ENCODE results near the gene SCAMP4. TPM values are rescaled to one million over a fixed set of nuclear protein-coding genes. Genes with fewer than 3 reads are reported as not detected.

Gene SCAMP4
- total RNA-seq, 1 donor, result 70.6 TPM

- Histone ChIP-seq H4K20me1 (ENCODE audit: insufficient read depth, low read length) (peaks cover 42% of the 10 kb centered on the region), H3K27ac (ENCODE audit: low read depth, low read length) (no peak overlapping the region), H3K4me3 (ENCODE audit: insufficient read depth, low read length) (no peak overlapping the region), H3K9me3 (ENCODE audit: low read depth, low read length) (no peaks in the 10 kb centered on the region), H3K4me1 (ENCODE audit: insufficient read depth, low read length) (peaks cover 13% of the 10 kb centered on the region), H3K27me3 (ENCODE audit: insufficient read depth, low read length) (no peaks in the 10 kb centered on the region), H3K79me2 (ENCODE audit: insufficient read depth, low read length) (peaks cover 94% of the 10 kb centered on the region), H3K36me3 (ENCODE audit: insufficient read depth, low read length) (peaks cover 13% of the 10 kb centered on the region), H2AFZ (ENCODE audit: low read length) (no peak overlapping the region), H3K4me2 (ENCODE audit: insufficient read depth, low read length) (no peak overlapping the region)
- peak; percentile 77 for DNase-seq (ENCODE audit: insufficient read length, low spot score, missing footprints)
- no peak for TF ChIP-seq CTCF (IDR thresholded peaks at IDR 0.05; ENCODE audit: extremely low read depth, low read depth, low read length)
These were observed 5.0 kb downstream of the SCAMP4 start for GRCh38 chr19:1910177-1910576.

- Histone ChIP-seq H4K20me1 (ENCODE audit: insufficient read depth, low read length) (peaks cover 42% of the 10 kb centered on the region), H2AFZ (ENCODE audit: low read length) (no peak overlapping the region), H3K9me3 (ENCODE audit: low read depth, low read length) (no peaks in the 10 kb centered on the region), H3K79me2 (ENCODE audit: insufficient read depth, low read length) (peaks cover 91% of the 10 kb centered on the region), H3K4me3 (ENCODE audit: insufficient read depth, low read length) (no peak overlapping the region), H3K4me2 (ENCODE audit: insufficient read depth, low read length) (no peak overlapping the region), H3K27ac (ENCODE audit: low read depth, low read length) (no peak overlapping the region), H3K36me3 (ENCODE audit: insufficient read depth, low read length) (peaks cover 13% of the 10 kb centered on the region), H3K27me3 (ENCODE audit: insufficient read depth, low read length) (no peaks in the 10 kb centered on the region), H3K4me1 (ENCODE audit: insufficient read depth, low read length) (peaks cover 8% of the 10 kb centered on the region)
- no peak for DNase-seq (ENCODE audit: insufficient read length, low spot score, missing footprints)
- TF ChIP-seq CTCF (IDR thresholded peaks at IDR 0.05; ENCODE audit: extremely low read depth, low read depth, low read length), result no peak
These were observed 5.9 kb downstream of the SCAMP4 start for GRCh38 chr19:1911098-1911497.

- peaks cover 13% of the 10 kb centered on the region for H3K36me3 ChIP-seq (ENCODE audit: insufficient read depth, low read length)
- no peak overlapping the region for H3K4me3 ChIP-seq (ENCODE audit: insufficient read depth, low read length)
- no peaks in the 10 kb centered on the region for H3K27me3 ChIP-seq (ENCODE audit: insufficient read depth, low read length)
- H3K4me2 ChIP-seq (ENCODE audit: insufficient read depth, low read length), result no peak overlapping the region
- TF ChIP-seq CTCF (IDR thresholded peaks at IDR 0.05; ENCODE audit: extremely low read depth, low read depth, low read length), result no peak
- no peaks in the 10 kb centered on the region for H3K9me3 ChIP-seq (ENCODE audit: low read depth, low read length)
- no peak overlapping the region for H3K27ac ChIP-seq (ENCODE audit: low read depth, low read length)
- peaks cover 42% of the 10 kb centered on the region for H4K20me1 ChIP-seq (ENCODE audit: insufficient read depth, low read length)
- no peak overlapping the region for H2AFZ ChIP-seq (ENCODE audit: low read length)
- peaks cover 7% of the 10 kb centered on the region for H3K4me1 ChIP-seq (ENCODE audit: insufficient read depth, low read length)
- DNase-seq (ENCODE audit: insufficient read length, low spot score, missing footprints), result peak; percentile 0
- H3K79me2 ChIP-seq (ENCODE audit: insufficient read depth, low read length), result peaks cover 84% of the 10 kb centered on the region
These were observed 6.8 kb downstream of the SCAMP4 start for GRCh38 chr19:1911995-1912394.

- H2AFZ ChIP-seq (ENCODE audit: low read length), result no peak overlapping the region
- TF ChIP-seq CTCF (IDR thresholded peaks at IDR 0.05; ENCODE audit: extremely low read depth, low read depth, low read length), result no peak
- H3K27ac ChIP-seq (ENCODE audit: low read depth, low read length), result no peak overlapping the region
- peaks cover 13% of the 10 kb centered on the region for H3K36me3 ChIP-seq (ENCODE audit: insufficient read depth, low read length)
- H3K4me2 ChIP-seq (ENCODE audit: insufficient read depth, low read length), result no peak overlapping the region
- no peak overlapping the region for H3K4me3 ChIP-seq (ENCODE audit: insufficient read depth, low read length)
- H3K79me2 ChIP-seq (ENCODE audit: insufficient read depth, low read length), result peaks cover 74% of the 10 kb centered on the region
- DNase-seq (ENCODE audit: insufficient read length, low spot score, missing footprints), result peak; percentile 73
- peaks cover 7% of the 10 kb centered on the region for H3K4me1 ChIP-seq (ENCODE audit: insufficient read depth, low read length)
- H3K27me3 ChIP-seq (ENCODE audit: insufficient read depth, low read length), result no peaks in the 10 kb centered on the region
- H3K9me3 ChIP-seq (ENCODE audit: low read depth, low read length), result no peaks in the 10 kb centered on the region
- peaks cover 40% of the 10 kb centered on the region for H4K20me1 ChIP-seq (ENCODE audit: insufficient read depth, low read length)
These were observed 7.7 kb downstream of the SCAMP4 start for GRCh38 chr19:1912760-1913505.
